Epithelial cell of esophagus (primary cell): ENCODE data around the gene SMTNL2.

Source experiments
- DNase-seq: peaks from one replicate; pipeline ENCODE4 v3.0.0; 2010; ENCODE audit warnings: low read depth
- H3K4me3 ChIP-seq: 2 replicates; pipeline ENCODE4 v1.5.1; 2011; ENCODE audit warnings: mild to moderate bottlenecking, low read length, control low read depth
- CTCF ChIP-seq: IDR thresholded peaks from 2 replicates; pipeline ENCODE4 v1.5.1; 2011; ENCODE audit warnings: low read depth, mild to moderate bottlenecking, low read length, control low read depth, inconsistent platforms; ENCODE audit not compliant: insufficient read depth; ENCODE audit errors: missing control alignments

The SMTNL2 gene

DNA sequence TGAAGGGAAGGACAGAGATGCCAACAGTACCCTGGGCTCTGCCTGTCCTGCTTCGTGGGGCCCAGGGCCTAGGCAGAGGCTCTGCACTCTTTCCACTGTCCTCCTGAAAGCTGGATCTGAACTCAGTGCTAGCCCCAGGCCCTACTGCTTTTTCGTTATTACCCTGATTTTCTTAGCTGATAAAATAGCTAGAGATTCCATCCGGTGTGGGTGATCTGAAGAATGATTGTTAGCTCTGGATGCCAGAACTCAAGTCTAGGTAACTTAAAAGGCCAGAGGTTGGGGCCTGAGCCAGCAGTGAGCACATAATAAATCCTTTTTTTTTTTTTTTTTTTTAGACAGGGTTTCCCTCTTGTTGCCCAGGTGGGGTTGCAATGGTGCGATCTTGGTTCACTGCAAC, 27.3 kb upstream of the SMTNL2 start:
- H3K4me3 ChIP-seq, result no peak overlapping the region
- TF ChIP-seq CTCF, result no peak
- no peak for DNase-seq

- DNase-seq, result no peak
- TF ChIP-seq CTCF, result no peak
- no peak overlapping the region for H3K4me3 ChIP-seq
Measured at GRCh38 chr17:4557626-4558346, 26.5 kb upstream of the SMTNL2 start.

GRCh38 chr17:4558347-4558971, 25.9 kb upstream of the SMTNL2 start:
- TF ChIP-seq CTCF, result no peak
- DNase-seq, result no peak
- no peak overlapping the region for H3K4me3 ChIP-seq

- no peak for TF ChIP-seq CTCF
- DNase-seq, result no peak
- peak overlapping the region; percentile 41 for H3K4me3 ChIP-seq
Measured at GRCh38 chr17:4559139-4559791, 25.1 kb upstream of the SMTNL2 start.

DNA sequence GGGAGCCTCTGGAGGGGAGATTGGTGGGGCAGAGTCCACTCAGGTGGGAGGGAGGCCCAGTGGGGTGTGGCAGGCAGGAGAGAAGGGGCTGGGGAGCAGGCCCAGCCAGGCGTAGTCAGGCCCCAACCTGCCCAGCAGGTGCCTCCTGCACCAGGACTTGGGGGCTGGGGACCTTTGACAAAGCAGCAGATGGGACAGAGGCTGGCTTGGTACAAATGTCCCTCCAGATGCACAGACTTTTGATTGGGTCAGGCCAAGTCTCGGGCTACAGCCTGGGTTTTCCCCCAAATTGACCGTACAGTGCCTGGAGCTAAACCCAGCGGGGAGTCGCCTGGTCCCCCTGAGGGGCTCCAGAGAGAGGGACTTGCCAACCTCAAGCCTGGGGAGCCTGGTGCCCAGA, 24.4 kb upstream of the SMTNL2 start:
- peak; percentile 41 for DNase-seq
- TF ChIP-seq CTCF, result no peak
- H3K4me3 ChIP-seq, result peak overlapping the region; percentile 41

GRCh38 chr17:4560421-4560820, 23.9 kb upstream of the SMTNL2 start, which contains the start of gene GGT6:
Gene GGT6, minus strand, starts transcription at chr17:4560577. Its CDS starts 56 bp downstream, at chr17:4560521.
- peak within 1 kb of the TSS; percentile 41 for H3K4me3 ChIP-seq
- peak; percentile 56 for DNase-seq
- TF ChIP-seq CTCF, result no peak
